ENCODE results near the gene PDGFD. TPM values are rescaled to one million over a fixed set of nuclear protein-coding genes. Genes with fewer than 3 reads are reported as not detected.

Gene PDGFD
- total and polyA plus RNA-seq, 2 experiments from 2014 or later, result 1.9 to 4.5 TPM

- Histone ChIP-seq H3K36me3 (ENCODE audit: insufficient read depth) (no peaks in the 10 kb centered on the region), H3K79me2 (replicated peaks; ENCODE audit: insufficient read depth) (no peaks in the 10 kb centered on the region), H3K9me2 (ENCODE audit: insufficient read depth) (peaks cover 10% of the 10 kb centered on the region; the same call in 1 of the 2 replicates), H3K4me3 (no peak overlapping the region), H3K4me1 (ENCODE audit: insufficient read depth) (no peaks in the 10 kb centered on the region), H3F3A (replicated peaks; ENCODE audit: low read depth) (no peaks in the 10 kb centered on the region), H2AFZ (0 out of 2 replicates have a peak overlapping the region, but pooled peaks have one; percentile 32), H3K27ac (ENCODE audit: low read depth) (no peak overlapping the region), H3K27me3 (ENCODE audit: insufficient read depth) (no peaks in the 10 kb centered on the region), H4K20me1 (replicated peaks; ENCODE audit: insufficient read depth) (no peaks in the 10 kb centered on the region), H3K4me2 (no peak overlapping the region)
- Mint-ChIP-seq H3K27ac (no peak overlapping the region; the same call in 1 of the 2 replicates), H3K9me3 (peaks cover 2% of the 10 kb centered on the region; the same call in 2 of the 3 replicates), H3K4me1 (no peaks in the 10 kb centered on the region), H3K36me3 (ENCODE audit: low read depth) (no peaks in the 10 kb centered on the region), H3K4me3 (no peak overlapping the region), H3K27me3 (ENCODE audit: insufficient read depth, low read depth, poor library complexity) (no peaks in the 10 kb centered on the region)
- no peak for DNase-seq (ENCODE audit: low spot score)
- peak in 1 of 2 experiments; percentile 10; a peak in 1 of 4 replicates for TF ChIP-seq CTCF (conservative IDR thresholded peaks at IDR 0.05; ENCODE audit: low read depth in 2 of 2)
- no peak for TF ChIP-seq STAT1 (IDR thresholded peaks at IDR 0.05; ENCODE audit: unreplicated experiment)
- TF ChIP-seq JUNB (IDR thresholded peaks at IDR 0.05; ENCODE audit: unreplicated experiment), result no peak
- no peak for TF ChIP-seq EZH2phosphoT487 (IDR thresholded peaks at IDR 0.05; ENCODE audit: unreplicated experiment)
- no peak for ATAC-seq
Measured at GRCh38 chr11:103894673-103895072, 269.3 kb downstream of the PDGFD start.

GRCh38 chr11:103894034-103894433, 269.9 kb downstream of the PDGFD start:
- no peak for DNase-seq (ENCODE audit: low spot score)
- Histone ChIP-seq H3K4me3 (no peak overlapping the region), H3K27me3 (ENCODE audit: insufficient read depth) (no peaks in the 10 kb centered on the region), H3K4me1 (ENCODE audit: insufficient read depth) (no peaks in the 10 kb centered on the region), H4K20me1 (replicated peaks; ENCODE audit: insufficient read depth) (no peaks in the 10 kb centered on the region), H3K36me3 (ENCODE audit: insufficient read depth) (no peaks in the 10 kb centered on the region), H3K27ac (ENCODE audit: low read depth) (no peak overlapping the region), H3K4me2 (no peak overlapping the region), H3K9me2 (ENCODE audit: insufficient read depth) (peaks cover 10% of the 10 kb centered on the region; the same call in 1 of the 2 replicates), H3K79me2 (replicated peaks; ENCODE audit: insufficient read depth) (no peaks in the 10 kb centered on the region), H2AFZ (0 out of 2 replicates have a peak overlapping the region, but pooled peaks have one; percentile 32), H3F3A (replicated peaks; ENCODE audit: low read depth) (no peaks in the 10 kb centered on the region)
- Mint-ChIP-seq H3K27ac (no peak overlapping the region), H3K9me3 (peaks cover 2% of the 10 kb centered on the region; the same call in 2 of the 3 replicates), H3K4me3 (no peak overlapping the region), H3K27me3 (ENCODE audit: insufficient read depth, low read depth, poor library complexity) (no peaks in the 10 kb centered on the region), H3K36me3 (ENCODE audit: low read depth) (no peaks in the 10 kb centered on the region), H3K4me1 (no peaks in the 10 kb centered on the region)
- no peak for ATAC-seq
- TF ChIP-seq NANOG (IDR thresholded peaks at IDR 0.05; ENCODE audit: borderline replicate concordance) (no peak), CREB1 (CRISPR knock-in tag; IDR thresholded peaks at IDR 0.05; ENCODE audit: low read depth) (no peak), ZNF462 (CRISPR knock-in tag; IDR thresholded peaks at IDR 0.05) (no peak), STAT1 (IDR thresholded peaks at IDR 0.05; ENCODE audit: unreplicated experiment) (no peak), ETS1 (IDR thresholded peaks at IDR 0.05) (no peak), ZNF331 (CRISPR knock-in tag; IDR thresholded peaks at IDR 0.05; ENCODE audit: low read depth) (no peak), CTCF (conservative IDR thresholded peaks at IDR 0.05; ENCODE audit: low read depth in 2 of 2) (no peak), POLR2AphosphoS5 (IDR thresholded peaks at IDR 0.05; ENCODE audit: low read depth) (no peak)
